Measurements from ENCODE around the gene CD300LD. TPM values are rescaled to one million over a fixed set of nuclear protein-coding genes. Genes with fewer than 3 reads are reported as not detected.
A peak's percentile ranks its signal among the peaks of the same experiment; 100 is the strongest.

Gene CD300LD
- not detected for total RNA-seq
- polyA plus RNA-seq (2013, experiment 1 of 2): not detected
- polyA plus RNA-seq (2013, experiment 2 of 2): 0.03 TPM
- 0 to 0.37 (median 0) reads per million in 172 experiments for total RNA-seq

GRCh38 chr17:74592087-74592990 lies at the start of gene CD300LD:
Gene CD300LD (minus strand): TSS chr17:74592283. CDS start chr17:74592202, 81 bp downstream.
- H3K27me3 Mint-ChIP-seq: peaks cover 8% of the 10 kb centered on the region
- POLR2A ChIA-PET: interaction anchor here (0.9 to 1.4 kb wide), 2 partner anchors 11 to 281 kb away, joined by 4 to 6 read pairs; no protein-coding TSS in a partner anchor

DNA sequence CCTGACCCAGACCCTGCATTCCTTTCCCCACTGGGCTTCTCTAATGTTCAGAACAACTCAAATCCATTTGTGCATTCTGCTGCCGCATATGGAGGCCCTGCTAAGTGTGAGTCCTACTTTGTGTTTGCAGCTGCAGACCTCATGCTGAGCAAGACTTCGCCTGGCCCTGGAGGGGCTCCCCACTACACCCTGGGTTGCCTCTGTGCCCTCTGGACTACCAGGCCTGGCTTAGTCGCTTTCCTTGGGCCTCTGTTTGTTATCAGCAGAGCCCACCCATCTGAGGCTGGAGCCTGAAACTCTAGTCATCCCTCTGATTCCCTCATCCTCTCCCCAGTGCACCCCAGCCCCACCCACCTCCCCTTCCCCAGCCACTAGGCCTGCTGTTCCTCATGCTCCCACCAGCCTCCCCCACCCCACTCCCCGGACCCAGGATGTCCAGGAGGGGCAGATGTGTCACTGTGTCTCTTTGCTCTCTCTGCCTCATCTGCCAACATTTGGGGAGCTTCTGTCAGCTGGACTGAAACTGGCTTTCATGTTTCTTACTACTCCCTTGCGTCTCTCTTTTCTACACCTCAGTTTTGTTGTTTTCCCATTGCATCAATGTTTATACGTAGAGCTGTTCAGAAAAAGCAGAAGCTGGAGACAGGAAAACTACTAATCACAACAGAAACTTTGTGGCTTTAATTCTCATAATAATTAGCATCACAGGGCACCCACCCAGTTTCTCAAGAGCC lies 49.3 kb upstream of the CD300LD start:
- H3K27ac ChIP-seq (ENCODE audit: low read depth in 1 of 2, low read length in 2 of 2): no peak overlapping the region
- Mint-ChIP-seq H3K36me3 (ENCODE audit: low read depth) (no peaks in the 10 kb centered on the region), H3K4me3 (no peak overlapping the region), H3K4me1 (ENCODE audit: low read depth) (peaks cover 10% of the 10 kb centered on the region), H3K27me3 (peaks cover 46% of the 10 kb centered on the region), H3K27ac (no peak overlapping the region), H3K9me3 (no peaks in the 10 kb centered on the region)
- DNase-seq (peak in 3 of 14 experiments; percentile 27 to 57 (median 42)), ATAC-seq (ENCODE audit: poor library complexity) (no peak)
- no peaks in the 10 kb centered on the region for H3K9me3 ChIP-seq (ENCODE audit: control insufficient read depth in 1 of 2, insufficient read depth in 1 of 2, low read length in 2 of 2)
- no peaks in the 10 kb centered on the region for H3K36me3 ChIP-seq (ENCODE audit: insufficient read depth, low read length)
- H3K4me1 ChIP-seq (ENCODE audit: insufficient read depth, low read length): peaks cover 21% of the 10 kb centered on the region
- no peak overlapping the region for H3K4me3 ChIP-seq (ENCODE audit: low read length)
- TF ChIP-seq, protein P1, sequence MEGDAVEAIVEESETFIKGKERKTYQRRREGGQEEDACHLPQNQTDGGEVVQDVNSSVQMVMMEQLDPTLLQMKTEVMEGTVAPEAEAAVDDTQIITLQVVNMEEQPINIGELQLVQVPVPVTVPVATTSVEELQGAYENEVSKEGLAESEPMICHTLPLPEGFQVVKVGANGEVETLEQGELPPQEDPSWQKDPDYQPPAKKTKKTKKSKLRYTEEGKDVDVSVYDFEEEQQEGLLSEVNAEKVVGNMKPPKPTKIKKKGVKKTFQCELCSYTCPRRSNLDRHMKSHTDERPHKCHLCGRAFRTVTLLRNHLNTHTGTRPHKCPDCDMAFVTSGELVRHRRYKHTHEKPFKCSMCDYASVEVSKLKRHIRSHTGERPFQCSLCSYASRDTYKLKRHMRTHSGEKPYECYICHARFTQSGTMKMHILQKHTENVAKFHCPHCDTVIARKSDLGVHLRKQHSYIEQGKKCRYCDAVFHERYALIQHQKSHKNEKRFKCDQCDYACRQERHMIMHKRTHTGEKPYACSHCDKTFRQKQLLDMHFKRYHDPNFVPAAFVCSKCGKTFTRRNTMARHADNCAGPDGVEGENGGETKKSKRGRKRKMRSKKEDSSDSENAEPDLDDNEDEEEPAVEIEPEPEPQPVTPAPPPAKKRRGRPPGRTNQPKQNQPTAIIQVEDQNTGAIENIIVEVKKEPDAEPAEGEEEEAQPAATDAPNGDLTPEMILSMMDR (IDR thresholded peaks at IDR 0.05): no peak
- peaks cover 0 to 19% of the 10 kb centered on the region in 2 experiments for H3K27me3 ChIP-seq (ENCODE audit: control insufficient read depth in 1 of 2, insufficient read depth in 2 of 2, low read length in 2 of 2)
- ChIA-PET CTCF (no interaction called here), POLR2A (no interaction called here)
- intact Hi-C loops (cut with DNase I, micrococcal nuclease): loop anchor here in 1 of 2 experiments (10.0 kb wide), 1 partner anchor 267 kb away; no protein-coding TSS in a partner anchor

More at GRCh38 chr17:74592087-74592990, at the start of gene CD300LD:
- Histone ChIP-seq H3K27me3 (ENCODE audit: control insufficient read depth in 1 of 2, insufficient read depth in 2 of 2, low read length in 2 of 2) (peaks cover 0 to 5% of the 10 kb centered on the region in 2 experiments), H3K4me1 (ENCODE audit: insufficient read depth, low read length) (peaks cover 10% of the 10 kb centered on the region), H3K36me3 (ENCODE audit: insufficient read depth, low read length) (no peaks in the 10 kb centered on the region), H3K4me3 (ENCODE audit: low read length) (no peak within 1 kb of the TSS), H3K27ac (ENCODE audit: low read depth in 1 of 2, low read length in 2 of 2) (no peak within 1 kb of the TSS), H3K9me3 (ENCODE audit: control insufficient read depth in 1 of 2, insufficient read depth in 1 of 2, low read length in 2 of 2) (no peaks in the 10 kb centered on the region)
- Mint-ChIP-seq H3K4me3 (peak within 1 kb of the TSS; percentile 23), H3K27ac (peak within 1 kb of the TSS; percentile 76), H3K36me3 (ENCODE audit: low read depth) (no peaks in the 10 kb centered on the region), H3K4me1 (ENCODE audit: low read depth) (peaks cover 22% of the 10 kb centered on the region), H3K9me3 (no peaks in the 10 kb centered on the region)
- DNase-seq: peak in 2 of 14 experiments; percentile 15 to 36
- TF ChIP-seq, protein P1 (IDR thresholded peaks at IDR 0.05): no peak
- CTCF ChIA-PET: no interaction called here
- ATAC-seq (ENCODE audit: poor library complexity): peak; percentile 77
- intact Hi-C loops (cut with DNase I, micrococcal nuclease): no loop called here

GRCh38 chr17:74639704-74640151 lies 47.6 kb upstream of the CD300LD start:
- no peaks in the 10 kb centered on the region for H3K36me3 Mint-ChIP-seq (ENCODE audit: low read depth)
- peaks cover 2 to 15% of the 10 kb centered on the region in 2 experiments for H3K27me3 ChIP-seq (ENCODE audit: control insufficient read depth in 1 of 2, insufficient read depth in 2 of 2, low read length in 2 of 2)
- H3K4me3 ChIP-seq (ENCODE audit: low read length): no peak overlapping the region
- TF ChIP-seq, protein P1 (IDR thresholded peaks at IDR 0.05): no peak
- no peak for ATAC-seq (ENCODE audit: poor library complexity)
- peaks cover 21% of the 10 kb centered on the region for H3K4me1 ChIP-seq (ENCODE audit: insufficient read depth, low read length)
- no peaks in the 10 kb centered on the region for H3K36me3 ChIP-seq (ENCODE audit: insufficient read depth, low read length)
- peaks cover 10% of the 10 kb centered on the region for H3K4me1 Mint-ChIP-seq (ENCODE audit: low read depth)
- no peaks in the 10 kb centered on the region for H3K9me3 ChIP-seq (ENCODE audit: control insufficient read depth in 1 of 2, insufficient read depth in 1 of 2, low read length in 2 of 2)
- ChIA-PET POLR2A (no interaction called here), CTCF (interaction anchor here (0.9 kb wide), 1 partner anchor 9 kb away, joined by 3 read pairs; no protein-coding TSS in a partner anchor)
- H3K4me3 Mint-ChIP-seq: peak overlapping the region; percentile 38
- H3K27me3 Mint-ChIP-seq: peaks cover 33% of the 10 kb centered on the region
- H3K27ac Mint-ChIP-seq: no peak overlapping the region
- no peak overlapping the region for H3K27ac ChIP-seq (ENCODE audit: low read depth in 1 of 2, low read length in 2 of 2)
- intact Hi-C loops (cut with DNase I, micrococcal nuclease): loop anchor here in 1 of 2 experiments (10.0 kb wide), 1 partner anchor 265 kb away; no protein-coding TSS in a partner anchor
- DNase-seq: peak in 3 of 14 experiments; percentile 25 to 68 (median 52)
- no peaks in the 10 kb centered on the region for H3K9me3 Mint-ChIP-seq

Measured in CD4-positive, alpha-beta T cell (primary cell).